NCI-H2227 (cell line): ENCODE measurements around the gene DDA1.
"Not testable (repeated sequence)": the region's sequence is repeated elsewhere in the genome, so short reads cannot be mapped to it uniquely, and the experiment has no call there.

Experiments used
- DNase-seq: peaks from one replicate; lab custom pipeline; 2025; ENCODE audit not compliant: unreplicated experiment; lab: John Stamatoyannopoulos, UW

Gene DDA1

GRCh38 chr19:17286752-17287151 lies 22.6 kb upstream of the DDA1 start:
- no peak for DNase-seq

GRCh38 chr19:17289489-17289888 lies 19.9 kb upstream of the DDA1 start:
- DNase-seq: peak; percentile 65

- no peak for DNase-seq
These were observed 16.9 kb upstream of the DDA1 start for GRCh38 chr19:17292301-17293074.

- DNase-seq: no peak
These were observed 15.8 kb upstream of the DDA1 start for GRCh38 chr19:17293605-17294004.

- DNase-seq: no peak
These were observed 15.1 kb upstream of the DDA1 start for GRCh38 chr19:17294051-17294891.

GRCh38 chr19:17295551-17295950 lies 13.8 kb upstream of the DDA1 start:
- DNase-seq: not testable (repeated sequence)

GRCh38 chr19:17296273-17296672 lies 13.1 kb upstream of the DDA1 start:
- DNase-seq: no peak

- no peak for DNase-seq
These were observed 12.4 kb upstream of the DDA1 start for GRCh38 chr19:17296976-17297375.

GRCh38 chr19:17300992-17301619 lies 8.3 kb upstream of the DDA1 start:
- no peak for DNase-seq

- DNase-seq: peak; percentile 27
These were observed 6.8 kb upstream of the DDA1 start for GRCh38 chr19:17302391-17303166.

GRCh38 chr19:17303167-17303939 lies 6.0 kb upstream of the DDA1 start, which contains the start of gene ABHD8:
TSS of gene ABHD8 (minus strand) at chr19:17303425. CDS start at chr19:17301616, 1,809 bp downstream.
- peak; percentile 96 for DNase-seq

GRCh38 chr19:17303940-17304267 lies 5.5 kb upstream of the DDA1 start:
- peak; percentile 30 for DNase-seq

- DNase-seq: no peak
These were observed 4.8 kb upstream of the DDA1 start for GRCh38 chr19:17304386-17305215.

GRCh38 chr19:17305216-17305516 lies 4.2 kb upstream of the DDA1 start:
- DNase-seq: no peak

- peak; percentile 98 for DNase-seq
These were observed 3.7 kb upstream of the DDA1 start, which contains the start of gene MRPL34 for GRCh38 chr19:17305517-17306284. TSS of gene MRPL34 (plus strand) at chr19:17305872. CDS start at chr19:17305893, 21 bp downstream.

GRCh38 chr19:17306285-17306714 lies 3.1 kb upstream of the DDA1 start:
- no peak for DNase-seq

GRCh38 chr19:17307876-17308377 lies 1.4 kb upstream of the DDA1 start:
- no peak for DNase-seq

- no peak for DNase-seq
These were observed 650 bp downstream of the DDA1 start for GRCh38 chr19:17309965-17310461.
